RWPE1 (cell line): ENCODE data around the gene CD93.

Experiments used
- CTCF ChIA-PET: fragments of 350-600 bp; sonication (Branson Sonifier 250); formaldehyde crosslinking; extraction: SDS; loops from one replicate; lab custom pipeline; 2021; lab: Yijun Ruan, JAX
- POLR2A ChIA-PET: fragments of 400-600 bp; formaldehyde crosslinking; extraction: SDS; loops from one replicate; lab custom pipeline; 2020; ENCODE audit warnings: antibody characterized with exemption; ENCODE audit not compliant: low non-redundant PET; lab: Yijun Ruan, JAX
- DNase-seq: peaks from one replicate; pipeline ENCODE4 v3.0.0; 2012; ENCODE audit warnings: low spot score
- H3K27ac ChIP-seq: fragments of 450-650 bp; 2 replicates; pipeline ENCODE4 v1.5.1; 2017
- TF ChIP-seq, protein P1 (sequence below): fragments of 450-650 bp; conservative IDR thresholded peaks from 2 replicates; pipeline ENCODE4 v1.5.1; 2017; ENCODE audit warnings: low read depth, mild to moderate bottlenecking

Gene CD93

DNA sequence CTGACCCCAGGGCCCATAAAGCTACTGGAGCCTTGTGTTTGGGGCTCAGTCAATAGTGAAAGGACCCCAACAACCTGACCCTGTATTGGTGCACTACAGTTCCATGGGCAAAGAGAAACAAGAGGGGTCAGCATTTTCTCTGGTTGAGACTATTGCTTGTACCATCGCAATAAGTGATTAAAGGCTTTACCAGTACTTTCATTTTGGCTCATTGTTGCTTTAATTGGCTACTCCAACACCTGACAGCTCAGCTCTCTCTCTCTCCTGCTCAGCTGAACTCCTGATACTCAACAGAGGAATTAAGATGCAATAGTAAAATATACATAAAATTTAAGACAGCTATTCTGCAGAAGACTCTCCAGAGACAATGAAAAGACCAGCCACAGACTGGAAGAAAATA is 17.8 kb downstream of the CD93 start:
- no peak overlapping the region for H3K27ac ChIP-seq
- ChIA-PET POLR2A (no interaction called here), CTCF (interaction anchor here (0.5 to 1.2 kb wide), 2 partner anchors 113 to 126 kb away, joined by 3 read pairs; no protein-coding TSS in a partner anchor)
- no peak for DNase-seq
- TF ChIP-seq, protein P1, sequence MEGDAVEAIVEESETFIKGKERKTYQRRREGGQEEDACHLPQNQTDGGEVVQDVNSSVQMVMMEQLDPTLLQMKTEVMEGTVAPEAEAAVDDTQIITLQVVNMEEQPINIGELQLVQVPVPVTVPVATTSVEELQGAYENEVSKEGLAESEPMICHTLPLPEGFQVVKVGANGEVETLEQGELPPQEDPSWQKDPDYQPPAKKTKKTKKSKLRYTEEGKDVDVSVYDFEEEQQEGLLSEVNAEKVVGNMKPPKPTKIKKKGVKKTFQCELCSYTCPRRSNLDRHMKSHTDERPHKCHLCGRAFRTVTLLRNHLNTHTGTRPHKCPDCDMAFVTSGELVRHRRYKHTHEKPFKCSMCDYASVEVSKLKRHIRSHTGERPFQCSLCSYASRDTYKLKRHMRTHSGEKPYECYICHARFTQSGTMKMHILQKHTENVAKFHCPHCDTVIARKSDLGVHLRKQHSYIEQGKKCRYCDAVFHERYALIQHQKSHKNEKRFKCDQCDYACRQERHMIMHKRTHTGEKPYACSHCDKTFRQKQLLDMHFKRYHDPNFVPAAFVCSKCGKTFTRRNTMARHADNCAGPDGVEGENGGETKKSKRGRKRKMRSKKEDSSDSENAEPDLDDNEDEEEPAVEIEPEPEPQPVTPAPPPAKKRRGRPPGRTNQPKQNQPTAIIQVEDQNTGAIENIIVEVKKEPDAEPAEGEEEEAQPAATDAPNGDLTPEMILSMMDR, result no peak

DNA sequence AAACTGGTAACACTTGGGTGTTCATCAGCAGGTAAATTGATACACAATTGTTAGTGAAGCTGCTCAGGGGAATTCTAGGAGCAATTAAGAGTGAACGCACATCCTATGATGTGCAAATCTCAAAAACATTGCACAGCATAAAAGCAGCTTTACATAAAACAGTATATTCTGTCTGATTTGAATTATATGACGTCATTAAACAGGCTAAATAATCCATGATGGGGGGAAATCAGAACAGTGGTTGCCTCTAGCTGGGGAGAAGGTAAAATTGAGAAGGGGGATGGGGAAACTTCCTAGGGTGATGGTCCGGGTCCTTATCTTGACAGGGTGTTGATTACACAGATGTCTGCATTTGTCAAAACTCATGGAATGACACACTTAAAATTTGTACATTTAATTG is 19.4 kb downstream of the CD93 start:
- no peak overlapping the region for H3K27ac ChIP-seq
- no peak for DNase-seq
- TF ChIP-seq, protein P1, result no peak
- CTCF ChIA-PET, result interaction anchor here (0.5 kb wide), 1 partner anchor 19 kb away, joined by 3 read pairs; no protein-coding TSS in a partner anchor
- POLR2A ChIA-PET, result no interaction called here

DNA sequence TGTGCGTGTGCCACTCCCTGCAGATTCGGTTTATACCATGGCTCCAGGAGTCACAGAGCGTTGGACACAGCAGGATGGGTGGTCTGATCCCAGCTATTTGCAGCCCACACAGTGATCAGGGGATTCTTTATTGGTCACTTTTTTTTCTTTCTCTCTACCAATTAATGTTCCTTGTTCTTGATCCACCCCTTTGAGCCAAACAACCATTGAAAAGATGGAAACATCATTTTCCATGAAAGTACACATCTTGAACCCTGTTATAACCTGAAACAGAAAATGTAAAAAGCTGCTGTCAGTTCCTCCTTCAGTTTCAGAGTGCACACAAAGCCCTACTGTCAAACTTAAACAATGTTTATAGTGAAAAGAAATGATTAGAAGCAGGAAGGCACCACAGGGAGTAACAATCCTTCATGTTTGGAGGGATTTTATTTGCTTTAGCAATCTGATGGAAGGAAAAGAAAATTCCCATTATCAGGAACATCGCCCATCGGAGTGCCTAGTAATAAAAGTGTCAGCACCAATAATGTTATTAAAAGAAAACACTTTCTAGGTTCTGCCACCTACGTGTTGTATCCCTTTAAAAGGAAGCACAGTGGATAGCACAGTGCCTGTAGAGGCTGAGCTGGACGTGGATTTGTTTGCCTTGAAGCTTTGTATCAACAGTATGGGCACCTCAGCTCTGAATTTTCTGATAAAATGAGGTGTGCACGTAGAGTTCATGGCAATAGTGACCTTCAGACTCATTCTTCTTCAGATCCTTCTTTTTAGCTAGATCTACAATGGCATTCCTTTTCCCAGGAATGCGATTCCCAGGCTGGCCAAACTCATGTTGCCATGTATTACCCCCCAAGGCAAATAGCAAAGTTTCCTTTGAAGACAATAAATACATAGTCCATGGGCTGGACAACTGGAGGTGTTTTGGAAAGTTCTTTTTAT is 20.6 kb downstream of the CD93 start:
- DNase-seq, result no peak
- CTCF ChIA-PET, result interaction anchor here (0.6 to 0.9 kb wide), 3 partner anchors 124 to 195 kb away, joined by 3 to 4 read pairs (median 3); no protein-coding TSS in a partner anchor
- POLR2A ChIA-PET, result interaction anchor here (0.6 to 0.7 kb wide), 2 partner anchors 15 to 79 kb away, joined by 3 read pairs; no protein-coding TSS in a partner anchor
- H3K27ac ChIP-seq, result no peak overlapping the region
- TF ChIP-seq, protein P1, result no peak

DNA sequence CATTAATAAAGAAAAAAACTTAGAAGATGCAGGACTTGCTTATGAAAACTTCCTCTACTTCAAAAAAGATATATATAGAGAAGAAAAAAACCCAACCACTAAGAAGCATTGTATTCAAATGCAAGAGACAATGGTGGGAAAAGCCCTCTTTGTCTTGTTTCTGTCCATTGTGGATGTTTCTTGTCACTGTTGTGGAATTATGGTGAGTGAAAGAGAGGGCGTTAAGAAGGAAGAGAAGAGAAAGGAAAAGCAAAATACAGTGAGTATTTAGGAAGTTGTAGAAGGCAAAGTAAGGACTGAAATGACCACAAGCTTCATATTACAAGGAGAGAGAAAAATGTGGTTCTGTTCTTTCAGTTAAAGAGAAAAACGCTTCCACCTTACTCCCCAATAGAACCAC is 22.5 kb downstream of the CD93 start:
- DNase-seq, result no peak
- H3K27ac ChIP-seq, result no peak overlapping the region
- ChIA-PET POLR2A (no interaction called here), CTCF (interaction anchor here (0.6 kb wide), 1 partner anchor 9 kb away, joined by 4 read pairs; no protein-coding TSS in a partner anchor)
- TF ChIP-seq, protein P1, result no peak

GRCh38 chr20:23063168-23063567 is 23.0 kb downstream of the CD93 start:
- TF ChIP-seq, protein P1, result no peak
- ChIA-PET CTCF (interaction anchor here (1.5 kb wide), 1 partner anchor 172 kb away, joined by 4 read pairs; no protein-coding TSS in a partner anchor), POLR2A (no interaction called here)

DNA sequence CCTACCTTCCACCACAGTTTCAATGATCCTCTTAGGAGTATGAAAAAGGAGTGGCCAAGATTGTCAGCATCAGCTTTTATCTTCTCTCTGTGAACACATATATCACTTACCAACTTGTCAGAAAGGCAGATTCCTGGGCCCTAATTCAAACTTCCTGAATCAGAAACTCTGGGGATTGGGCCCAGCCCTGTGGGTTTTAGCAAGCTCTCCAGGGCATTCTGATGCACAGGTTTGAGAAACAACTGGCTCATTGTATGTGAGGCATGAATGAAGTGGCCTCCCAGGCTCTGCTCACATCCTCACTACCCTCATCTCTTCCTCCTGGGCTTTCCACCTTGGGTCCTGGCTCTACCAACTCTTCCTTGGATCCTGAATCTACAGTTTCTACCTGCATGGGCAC is 23.5 kb downstream of the CD93 start:
- TF ChIP-seq, protein P1, result no peak
- ChIA-PET CTCF (interaction anchor here (0.5 to 1.5 kb wide), 5 partner anchors 13 to 557 kb away, joined by 3 to 6 read pairs (median 4); no protein-coding TSS in a partner anchor), POLR2A (no interaction called here)
- DNase-seq, result no peak
- H3K27ac ChIP-seq, result no peak overlapping the region

More at GRCh38 chr20:23063168-23063567, 23.0 kb downstream of the CD93 start:
- no peak for DNase-seq
- no peak overlapping the region for H3K27ac ChIP-seq
